ENCODE data around the gene INPP5K. TPM values are rescaled to one million over a fixed set of nuclear protein-coding genes. Genes with fewer than 3 reads are reported as not detected.

The INPP5K gene
- total RNA-seq, 1 donor: 19.9 TPM

GRCh38 chr17:1471490-1471889, 44.9 kb downstream of the INPP5K start:
- TF ChIP-seq CTCF (IDR thresholded peaks at IDR 0.05; ENCODE audit: insufficient read depth, low read depth, low read length): no peak
- no peak overlapping the region for H3K4me3 ChIP-seq (ENCODE audit: low read depth, low read length)
- DNase-seq (ENCODE audit: low read depth): no peak

GRCh38 chr17:1470755-1471462, 45.5 kb downstream of the INPP5K start:
- TF ChIP-seq CTCF (IDR thresholded peaks at IDR 0.05; ENCODE audit: insufficient read depth, low read depth, low read length): no peak
- H3K4me3 ChIP-seq (ENCODE audit: low read depth, low read length): no peak overlapping the region
- no peak for DNase-seq (ENCODE audit: low read depth)

GRCh38 chr17:1470071-1470754, 46.2 kb downstream of the INPP5K start:
- no peak for TF ChIP-seq CTCF (IDR thresholded peaks at IDR 0.05; ENCODE audit: insufficient read depth, low read depth, low read length)
- no peak overlapping the region for H3K4me3 ChIP-seq (ENCODE audit: low read depth, low read length)
- no peak for DNase-seq (ENCODE audit: low read depth)

- no peak for TF ChIP-seq CTCF (IDR thresholded peaks at IDR 0.05; ENCODE audit: insufficient read depth, low read depth, low read length)
- no peak for DNase-seq (ENCODE audit: low read depth)
- H3K4me3 ChIP-seq (ENCODE audit: low read depth, low read length): no peak overlapping the region
Observed at GRCh38 chr17:1469231-1469852, 47.1 kb downstream of the INPP5K start.

- no peak for TF ChIP-seq CTCF (IDR thresholded peaks at IDR 0.05; ENCODE audit: insufficient read depth, low read depth, low read length)
- no peak overlapping the region for H3K4me3 ChIP-seq (ENCODE audit: low read depth, low read length)
- DNase-seq (ENCODE audit: low read depth): peak; percentile 77
Observed at GRCh38 chr17:1467898-1468492, 48.4 kb downstream of the INPP5K start.

GRCh38 chr17:1467258-1467657, 49.2 kb downstream of the INPP5K start:
- DNase-seq (ENCODE audit: low read depth): no peak
- TF ChIP-seq CTCF (IDR thresholded peaks at IDR 0.05; ENCODE audit: insufficient read depth, low read depth, low read length): no peak
- H3K4me3 ChIP-seq (ENCODE audit: low read depth, low read length): no peak overlapping the region
